ENCODE measurements around the gene TRIM24. TPM values are rescaled to one million over a fixed set of nuclear protein-coding genes. Genes with fewer than 3 reads are reported as not detected.

Gene TRIM24
- total and polyA plus RNA-seq, 7 donors, result 4.7 to 21.4 (median 15.0) TPM

DNA sequence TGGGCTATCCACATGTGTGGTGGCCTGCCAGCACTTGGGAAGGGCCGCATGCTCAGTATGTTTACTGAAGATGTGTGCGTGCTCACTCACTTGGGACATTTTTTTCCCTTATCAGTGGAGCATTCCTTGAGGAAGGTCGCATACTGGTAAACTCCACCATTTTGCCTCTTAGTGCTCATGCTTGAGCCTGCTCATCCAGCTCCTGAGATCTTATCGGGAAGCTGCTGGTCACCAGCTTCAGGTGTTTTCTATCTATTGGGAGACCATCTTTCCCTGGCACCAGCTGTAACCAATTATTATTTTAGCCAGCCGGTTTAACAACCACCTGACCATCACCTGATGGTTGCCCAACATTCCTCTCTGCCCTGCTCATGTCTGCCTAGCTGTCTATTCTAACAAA is 35.0 kb upstream of the TRIM24 start:
- ATAC-seq (no peak), DNase-seq (no peak)
- no peak for TF ChIP-seq CTCF (IDR thresholded peaks at IDR 0.05)
- Histone ChIP-seq H3K36me3 (ENCODE audit: insufficient read depth in 1 of 2, low read depth in 1 of 2) (no peaks in the 10 kb centered on the region), H3K4me3 (no peak overlapping the region), H3K27ac (no peak overlapping the region), H3K27me3 (ENCODE audit: insufficient read depth in 3 of 3, low read length in 2 of 3) (no peaks in the 10 kb centered on the region), H3K9me3 (peaks cover 20% of the 10 kb centered on the region), H3K4me1 (no peaks in the 10 kb centered on the region)
- WGBS, 3 donors, result 94 to 95% (median 95%) methylated on average over 5 of the region's 5 CpGs
- intact Hi-C loops (cut with DNase I), result no loop called here

DNA sequence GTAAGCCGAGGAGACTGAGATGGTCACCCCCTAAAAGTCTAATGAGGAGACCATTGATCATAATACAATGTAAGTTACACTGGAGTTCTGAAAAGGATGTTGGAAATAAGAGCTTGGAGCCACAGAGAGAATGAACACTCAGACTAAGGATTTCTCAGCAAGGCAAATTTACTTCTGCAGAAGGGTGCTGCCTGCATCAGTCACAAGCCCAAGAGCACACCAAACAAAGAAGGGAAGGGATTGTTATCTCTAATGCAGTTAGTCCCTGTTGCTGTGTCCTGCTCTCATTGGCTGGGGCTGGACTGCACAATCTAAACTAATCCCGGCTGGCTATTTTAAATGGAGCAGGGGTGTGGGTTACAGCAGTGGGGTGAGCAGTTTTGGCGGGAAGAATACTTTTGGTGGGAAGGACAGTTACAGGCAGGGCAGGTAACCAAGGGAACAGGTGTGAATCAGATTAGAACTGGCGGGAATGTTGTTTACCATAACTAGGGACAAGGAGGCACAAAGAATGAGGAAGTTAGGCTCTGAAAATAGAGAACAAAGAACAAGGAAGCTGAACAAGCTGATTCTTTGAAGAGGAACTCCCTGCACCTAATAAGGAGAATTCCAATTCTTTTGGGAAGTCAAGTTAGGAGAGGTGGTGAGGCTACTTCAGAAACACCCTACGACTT is 30.3 kb upstream of the TRIM24 start:
- no peak for DNase-seq
- Histone ChIP-seq H3K27me3 (ENCODE audit: insufficient read depth in 3 of 3, low read length in 2 of 3) (no peaks in the 10 kb centered on the region), H3K27ac (no peak overlapping the region), H3K9me3 (peaks cover 28% of the 10 kb centered on the region), H3K4me1 (no peaks in the 10 kb centered on the region), H3K36me3 (ENCODE audit: insufficient read depth in 1 of 2, low read depth in 1 of 2) (no peaks in the 10 kb centered on the region), H3K4me3 (no peak overlapping the region)
- TF ChIP-seq CTCF (IDR thresholded peaks at IDR 0.05), result no peak
- intact Hi-C loops (cut with DNase I), result no loop called here
- WGBS, 3 donors, result 91 to 92% (median 92%) methylated on average over 5 of the region's 5 CpGs
- no peak for ATAC-seq

DNA sequence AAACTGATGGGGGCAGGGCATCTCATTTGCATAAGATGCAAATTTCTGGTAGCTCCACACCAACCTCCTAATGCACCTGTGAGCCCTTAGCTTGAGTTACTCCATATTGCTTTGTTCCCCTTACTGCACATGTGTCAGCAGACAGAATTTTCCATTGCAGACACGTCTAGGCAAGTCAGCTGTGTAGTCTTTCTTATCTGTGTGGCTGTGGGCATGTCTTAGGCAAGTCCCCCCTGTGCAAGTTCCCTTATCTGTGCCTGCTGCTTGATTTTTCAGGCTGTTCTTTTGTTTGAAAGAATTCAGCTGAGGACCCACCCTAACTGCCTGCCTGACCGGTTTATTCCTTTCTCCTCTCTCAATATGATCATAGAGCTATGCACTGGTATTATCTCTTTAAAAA is 28.5 kb upstream of the TRIM24 start:
- no peak for ATAC-seq
- H3K27me3 ChIP-seq (ENCODE audit: insufficient read depth in 3 of 3, low read length in 2 of 3), result no peaks in the 10 kb centered on the region
- intact Hi-C loops (cut with DNase I), result no loop called here
- peaks cover 28% of the 10 kb centered on the region for H3K9me3 ChIP-seq
- H3K27ac ChIP-seq, result no peak overlapping the region
- no peaks in the 10 kb centered on the region for H3K4me1 ChIP-seq
- H3K36me3 ChIP-seq (ENCODE audit: insufficient read depth in 1 of 2, low read depth in 1 of 2), result no peaks in the 10 kb centered on the region
- DNase-seq, result no peak
- no peak overlapping the region for H3K4me3 ChIP-seq
- WGBS, 3 donors, result 70 to 85% (median 83%) methylated on average over 2 of the region's 2 CpGs
- no peak for TF ChIP-seq CTCF (IDR thresholded peaks at IDR 0.05)

DNA sequence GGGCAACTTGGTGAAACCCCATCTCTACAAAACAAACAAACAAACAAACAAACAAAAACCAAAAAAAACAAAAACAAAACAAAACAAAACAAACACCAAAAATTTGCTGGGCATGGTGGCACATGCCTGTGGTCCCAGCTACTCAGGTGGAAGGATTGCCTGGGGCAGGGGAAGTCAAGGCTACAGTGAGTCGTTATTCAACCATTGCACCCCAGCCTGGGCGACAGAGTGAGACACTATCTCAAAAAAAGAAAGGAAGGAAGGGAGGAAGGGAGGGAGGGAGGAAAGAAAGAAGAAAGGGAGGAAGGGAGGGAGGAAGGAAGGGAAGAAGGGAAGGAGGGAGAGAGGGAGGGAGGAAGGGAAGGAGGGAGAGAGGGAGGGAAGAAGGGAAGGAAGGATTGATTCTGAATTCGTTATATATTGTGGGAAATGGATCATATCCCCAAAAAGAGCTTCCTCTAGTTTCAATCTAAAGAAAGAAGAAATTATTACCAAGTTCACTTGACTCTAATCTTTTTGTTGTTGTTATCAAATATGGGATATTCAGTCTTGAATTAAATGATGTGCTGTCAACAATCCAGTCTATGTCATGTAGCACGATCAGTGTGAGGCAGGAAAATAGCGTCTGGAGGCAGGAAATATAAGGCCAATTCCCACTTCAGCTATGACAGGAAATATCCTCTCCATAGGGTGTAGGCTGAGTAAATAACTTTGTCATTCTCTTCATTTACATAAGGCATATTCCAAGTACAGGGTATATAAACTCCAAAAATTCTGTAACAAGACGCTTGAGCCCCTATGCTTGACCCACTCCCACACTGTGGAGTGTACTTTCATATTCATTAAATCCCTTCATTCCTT is 26.2 kb upstream of the TRIM24 start:
- H3K27ac ChIP-seq, result no peak overlapping the region
- WGBS, 3 donors, result 71 to 77% (median 72%) methylated on average over 6 of the region's 6 CpGs
- no peak for TF ChIP-seq CTCF (IDR thresholded peaks at IDR 0.05)
- ATAC-seq (no peak), DNase-seq (no peak)
- no peaks in the 10 kb centered on the region for H3K36me3 ChIP-seq (ENCODE audit: insufficient read depth in 1 of 2, low read depth in 1 of 2)
- peaks cover 19% of the 10 kb centered on the region for H3K9me3 ChIP-seq
- H3K27me3 ChIP-seq (ENCODE audit: insufficient read depth in 3 of 3, low read length in 2 of 3), result no peaks in the 10 kb centered on the region
- no peaks in the 10 kb centered on the region for H3K4me1 ChIP-seq
- H3K4me3 ChIP-seq, result no peak overlapping the region
- intact Hi-C loops (cut with DNase I), result no loop called here
